NCI-H2196 (cell line): ENCODE data around the gene PID1.

Source experiments
- DNase-seq: peaks from one replicate; lab custom pipeline; 2025; ENCODE audit not compliant: unreplicated experiment; lab: John Stamatoyannopoulos, UW

Gene PID1

DNA sequence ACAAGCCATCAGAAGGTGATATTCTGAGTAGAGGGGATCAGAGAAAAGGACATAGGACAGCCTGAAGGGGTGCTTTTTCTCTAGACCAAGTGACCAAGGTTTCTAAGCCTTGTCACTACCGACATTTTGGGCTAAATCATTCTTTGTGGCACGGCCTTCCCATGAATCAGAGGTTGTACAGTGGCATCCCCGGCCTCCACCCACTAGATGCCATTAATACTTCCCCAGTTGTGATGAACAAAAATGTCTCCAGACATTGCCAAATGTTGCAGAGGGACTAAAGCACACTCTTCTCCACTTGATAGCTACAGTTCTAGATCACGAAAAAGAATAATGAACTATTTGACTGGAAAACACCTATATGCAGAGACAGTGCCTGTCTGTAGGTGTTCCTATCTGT is 143.6 kb downstream of the PID1 start:
- DNase-seq = no peak

DNA sequence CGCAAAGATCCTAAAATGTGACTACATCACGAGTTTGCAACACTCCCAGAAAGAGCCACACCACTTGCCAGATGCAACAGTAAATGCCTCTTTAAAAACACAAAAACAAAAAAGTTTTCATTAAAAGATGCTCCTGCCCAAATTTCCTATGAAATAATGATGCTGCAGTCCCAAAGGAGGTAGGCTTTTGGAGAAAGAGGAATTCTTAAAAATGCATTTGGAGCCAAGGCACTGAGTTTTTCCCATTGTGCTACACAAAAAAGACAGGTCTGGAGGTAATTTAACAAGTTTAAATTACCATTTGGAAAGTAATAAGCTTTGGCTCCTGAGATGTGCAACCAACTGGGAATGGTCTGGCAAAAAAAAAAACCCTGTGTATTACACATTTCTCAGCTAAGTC is 145.0 kb downstream of the PID1 start:
- DNase-seq = no peak

DNA sequence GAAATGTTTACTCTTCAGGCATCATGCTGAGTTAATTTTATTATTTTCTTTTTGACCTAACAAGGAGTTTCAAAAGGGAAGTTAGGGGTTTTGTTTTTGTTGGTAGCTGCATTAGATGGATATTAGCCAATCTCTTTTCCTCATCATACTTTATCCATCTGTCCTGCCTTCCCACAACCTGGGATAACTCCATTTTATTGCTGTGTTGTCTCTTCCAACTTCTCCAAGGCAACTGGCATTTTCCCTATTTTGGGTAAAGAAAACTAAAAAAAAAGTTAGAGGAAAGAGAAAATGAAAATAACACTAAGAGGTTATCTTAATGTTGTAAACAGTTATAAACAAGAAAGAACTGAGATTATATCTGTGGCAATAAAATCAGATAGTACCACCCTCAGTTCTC is 147.0 kb downstream of the PID1 start:
- no peak for DNase-seq

DNA sequence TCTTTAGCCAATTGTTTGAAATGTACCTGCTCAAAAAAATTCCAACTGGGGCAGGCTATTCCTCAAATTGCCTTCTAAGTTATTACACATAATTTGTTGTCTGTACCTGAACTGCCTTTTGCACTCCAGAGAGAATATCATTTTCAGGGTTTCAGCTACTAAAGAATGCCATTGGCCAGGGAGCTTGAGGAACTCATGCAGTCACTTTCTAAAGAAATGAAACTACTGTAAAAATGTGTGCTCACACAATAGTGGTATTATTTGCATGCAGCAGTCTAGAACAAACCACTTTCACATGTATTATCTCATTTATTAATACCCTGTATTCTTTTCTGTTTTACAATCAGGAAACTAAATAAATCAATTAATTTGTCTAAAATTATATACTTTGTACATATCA is 152.2 kb downstream of the PID1 start:
- no peak for DNase-seq

DNA sequence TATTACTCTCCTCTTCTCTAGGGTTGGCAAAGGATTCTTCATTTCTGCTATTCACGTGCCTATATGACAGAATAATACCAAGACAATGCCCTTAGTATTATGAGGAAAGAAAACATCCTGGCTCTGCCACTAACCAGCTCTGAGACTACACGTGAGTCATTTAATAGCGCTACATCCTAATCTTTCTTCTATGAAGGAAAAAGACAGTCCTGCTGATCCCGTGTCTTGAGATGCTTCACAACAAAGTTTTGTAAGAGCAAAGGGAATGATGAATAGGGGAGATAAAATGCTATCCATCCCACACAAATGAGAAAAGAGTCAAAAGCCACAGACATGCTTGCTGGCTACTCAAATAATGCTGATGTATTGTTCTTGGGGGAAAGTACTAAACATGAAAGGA is 152.8 kb downstream of the PID1 start:
- no peak for DNase-seq

DNA sequence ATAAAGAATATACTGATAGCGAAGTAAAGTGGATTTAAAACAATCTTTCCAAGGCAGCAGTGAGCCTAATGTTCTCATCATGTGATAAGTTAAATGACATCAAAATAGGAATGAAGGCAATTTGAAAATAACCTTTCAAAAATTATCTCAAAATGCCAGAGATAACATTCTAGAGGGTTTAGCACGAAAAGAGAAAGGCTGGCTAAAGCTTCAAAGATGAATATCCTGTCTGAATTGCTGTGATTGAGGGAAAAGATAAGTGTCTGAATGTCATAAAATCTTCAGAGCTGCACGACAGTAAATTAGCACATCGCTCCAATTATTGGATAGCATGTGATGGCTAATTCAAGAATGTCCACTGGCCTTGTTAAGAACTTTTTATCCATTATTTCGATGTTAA is 159.3 kb downstream of the PID1 start:
- DNase-seq = no peak

DNA sequence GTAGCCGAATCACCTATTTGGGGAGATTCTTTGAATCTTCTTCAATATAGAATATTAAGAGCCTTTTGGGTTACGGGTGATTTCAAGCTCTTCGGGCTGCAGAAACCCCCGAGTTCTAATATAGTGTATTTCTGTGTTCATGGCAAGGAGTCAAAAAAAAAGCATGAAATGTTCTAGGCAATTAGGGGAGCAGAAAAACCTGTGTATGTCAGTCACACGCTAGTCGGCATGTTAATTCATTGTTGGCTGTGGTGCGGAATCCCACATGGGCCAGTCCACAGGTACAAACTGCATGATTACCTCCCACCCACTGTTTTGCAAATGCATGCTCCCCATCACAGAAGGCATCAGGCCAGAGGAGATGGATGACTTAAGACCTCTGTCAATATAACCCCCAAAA is 161.9 kb downstream of the PID1 start:
- no peak for DNase-seq

DNA sequence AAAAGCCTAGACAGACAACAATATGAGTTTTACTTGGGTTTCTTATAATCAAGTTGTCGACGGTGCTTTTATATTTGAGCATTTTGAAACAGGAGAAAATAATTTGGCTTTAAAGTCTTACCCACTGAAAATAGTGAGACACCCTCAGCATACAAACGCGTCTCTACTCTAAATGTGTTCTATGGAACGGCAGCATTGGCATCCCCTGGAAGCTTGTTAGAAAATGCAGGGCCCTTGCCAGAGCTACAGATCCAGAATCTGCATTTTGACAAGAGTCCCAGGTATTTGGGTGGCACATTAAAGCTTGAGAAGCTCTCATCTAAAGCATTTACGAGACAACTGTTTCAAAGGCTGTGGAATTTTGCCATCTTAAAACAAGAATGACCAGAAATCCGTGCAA is 163.5 kb downstream of the PID1 start:
- no peak for DNase-seq

DNA sequence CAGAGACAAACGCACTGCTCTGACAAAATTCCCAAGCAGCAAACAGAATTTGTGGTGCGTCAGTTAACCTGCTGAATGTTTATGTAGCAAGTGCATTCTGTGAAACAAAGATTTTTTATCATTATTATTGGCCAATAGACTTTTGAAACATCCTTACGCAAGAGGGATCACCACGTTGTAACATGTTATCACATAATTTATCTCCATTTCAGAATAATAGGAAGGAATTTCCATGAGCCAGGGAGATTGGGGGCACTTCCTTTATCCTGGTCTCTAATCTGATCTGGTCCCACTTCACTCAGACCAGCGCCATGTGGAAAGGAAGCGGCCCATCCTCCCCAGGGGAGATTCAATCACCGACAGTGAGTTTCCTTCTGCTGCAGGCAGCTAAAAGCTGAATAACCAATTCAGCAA is 166.1 kb downstream of the PID1 start:
- DNase-seq = no peak

DNA sequence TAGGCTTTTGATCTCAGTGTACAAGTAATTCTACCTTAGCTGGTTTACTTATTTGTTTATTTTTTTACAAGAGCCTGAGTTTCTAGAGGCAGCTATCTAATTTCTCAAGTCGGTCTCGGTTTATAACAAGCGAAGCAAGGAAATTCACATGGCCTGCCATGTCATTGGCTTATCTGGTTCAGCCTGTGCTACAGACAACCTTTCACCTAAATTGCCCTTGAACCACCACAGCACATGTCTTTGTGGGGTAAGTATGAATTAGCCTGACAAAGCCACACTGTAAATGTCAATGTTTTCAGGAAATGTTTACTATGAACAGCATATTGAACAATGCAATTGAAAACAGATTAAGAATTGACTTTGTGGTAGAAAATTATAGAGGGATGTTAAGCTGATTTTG is 167.1 kb downstream of the PID1 start:
- DNase-seq = no peak

DNA sequence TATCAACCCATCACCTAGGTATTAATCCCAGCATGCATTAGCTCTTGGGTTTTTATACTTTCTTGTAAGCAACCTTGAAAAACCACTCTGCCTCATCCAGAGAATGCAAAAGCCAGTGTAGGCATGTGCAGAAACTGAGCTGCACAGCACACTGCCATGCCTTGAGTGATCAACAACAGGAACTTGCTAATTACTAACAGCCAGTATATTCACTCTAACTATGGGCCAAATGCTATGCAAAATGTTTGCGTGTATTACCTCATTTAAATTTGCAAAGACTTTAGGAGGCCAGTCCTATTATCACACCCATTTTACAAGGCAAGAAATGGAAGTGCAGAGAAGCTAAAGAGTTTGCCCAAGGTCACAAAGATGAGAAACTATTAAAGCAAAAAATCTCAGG is 169.8 kb downstream of the PID1 start:
- no peak for DNase-seq

DNA sequence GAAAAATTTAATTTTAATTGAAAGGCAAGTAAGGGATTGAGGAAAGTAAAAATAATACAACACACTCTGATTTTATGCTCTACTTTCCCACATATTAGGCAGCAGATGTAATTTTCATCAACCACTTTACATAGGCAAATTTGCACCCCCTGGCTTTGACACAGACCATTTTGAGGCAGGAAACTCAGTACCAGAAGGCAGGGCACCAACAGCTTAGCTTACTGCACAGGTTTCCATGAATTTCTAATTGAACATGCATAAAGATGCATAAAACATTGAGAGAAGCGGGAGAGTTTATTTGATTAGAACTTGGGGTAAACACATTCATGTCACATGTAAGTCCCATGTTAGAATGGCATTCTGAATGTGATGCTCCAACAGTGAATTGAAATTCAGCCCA is 171.9 kb downstream of the PID1 start:
- DNase-seq = no peak

DNA sequence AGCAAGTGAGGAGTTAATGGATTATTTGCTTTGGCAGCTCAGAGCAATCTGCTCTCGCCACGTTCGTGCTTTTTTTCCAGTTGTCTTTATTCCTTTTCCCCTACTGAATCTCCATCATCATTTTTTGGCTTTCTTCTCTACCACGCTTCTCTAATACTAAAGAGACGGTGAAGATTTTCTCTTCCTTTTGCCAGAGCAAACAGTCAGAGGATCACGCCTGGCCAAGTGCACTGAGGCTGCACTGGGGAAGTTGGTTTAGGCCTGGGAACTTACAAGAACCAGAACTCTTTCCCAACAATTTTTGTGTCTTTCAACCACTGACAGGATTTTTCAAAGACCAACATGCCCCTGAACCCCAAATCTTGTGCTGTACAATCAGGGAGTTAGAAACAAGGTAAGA is 172.3 kb downstream of the PID1 start:
- DNase-seq = no peak

DNA sequence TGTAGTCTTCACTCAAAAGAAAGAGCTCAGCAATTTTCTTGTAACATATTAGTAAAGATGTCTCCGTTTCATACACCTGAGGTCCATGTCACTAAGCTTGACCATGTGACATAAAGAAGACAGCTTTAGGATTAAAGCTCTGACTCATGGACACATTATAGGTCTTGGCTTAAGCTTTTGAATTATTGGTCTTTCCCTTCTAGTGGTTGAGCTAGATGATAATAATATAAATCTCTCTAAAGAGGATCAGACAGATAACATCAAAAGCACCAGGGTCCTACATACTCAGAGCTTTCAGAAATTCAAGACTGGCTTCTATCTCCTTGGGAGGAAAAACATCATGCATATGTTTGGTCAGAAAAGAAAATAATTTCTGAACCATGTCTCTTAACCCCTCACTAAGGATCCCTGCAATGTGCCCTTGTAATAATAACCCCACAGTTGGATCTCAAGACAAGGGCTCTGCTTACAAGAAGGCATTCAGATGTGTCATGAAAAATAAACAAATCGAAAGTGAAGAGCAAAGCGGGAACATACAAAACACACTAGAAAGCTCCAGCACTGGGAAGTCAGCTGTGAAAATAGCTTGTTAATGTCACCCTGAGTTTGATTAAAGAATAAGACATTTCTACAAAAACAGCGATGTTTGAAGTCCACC is 174.5 kb downstream of the PID1 start:
- DNase-seq = no peak

DNA sequence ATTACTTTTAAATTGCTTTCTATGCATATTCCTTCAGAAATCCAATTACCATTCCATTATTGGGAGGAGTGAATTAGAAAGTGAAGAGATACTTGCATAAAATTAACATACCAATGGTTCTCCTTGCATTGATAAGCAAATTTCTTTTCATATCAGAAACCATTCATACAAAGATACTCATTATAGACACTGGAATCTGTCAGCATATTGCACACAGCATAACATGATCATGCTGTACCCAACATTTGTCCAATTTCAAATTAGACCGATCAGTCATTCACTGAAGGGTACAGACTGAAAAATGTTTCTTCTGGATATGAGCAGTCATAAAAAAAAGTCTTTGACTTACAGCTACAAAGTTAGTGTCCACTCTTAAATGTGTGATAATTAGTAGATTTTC is 175.6 kb downstream of the PID1 start:
- DNase-seq = no peak

DNA sequence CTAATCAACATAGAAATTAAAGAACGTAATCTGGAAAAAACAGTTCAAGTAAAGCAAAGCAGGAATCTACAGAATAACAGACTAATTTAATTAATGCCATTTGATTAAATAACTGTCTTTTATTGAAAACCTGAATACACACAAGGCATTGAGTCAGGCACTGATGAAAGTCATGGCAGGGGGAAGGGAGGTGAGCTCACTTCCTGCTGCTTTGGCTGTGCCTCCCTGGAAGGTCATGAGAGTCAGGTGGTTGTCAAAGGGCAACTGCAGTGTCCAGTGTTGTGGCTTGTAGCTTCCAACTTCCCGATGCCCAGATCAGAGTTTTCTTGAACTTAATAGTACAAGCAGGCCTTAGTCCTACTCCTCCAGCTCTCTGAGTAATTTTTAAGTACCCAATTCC is 180.9 kb downstream of the PID1 start:
- no peak for DNase-seq

DNA sequence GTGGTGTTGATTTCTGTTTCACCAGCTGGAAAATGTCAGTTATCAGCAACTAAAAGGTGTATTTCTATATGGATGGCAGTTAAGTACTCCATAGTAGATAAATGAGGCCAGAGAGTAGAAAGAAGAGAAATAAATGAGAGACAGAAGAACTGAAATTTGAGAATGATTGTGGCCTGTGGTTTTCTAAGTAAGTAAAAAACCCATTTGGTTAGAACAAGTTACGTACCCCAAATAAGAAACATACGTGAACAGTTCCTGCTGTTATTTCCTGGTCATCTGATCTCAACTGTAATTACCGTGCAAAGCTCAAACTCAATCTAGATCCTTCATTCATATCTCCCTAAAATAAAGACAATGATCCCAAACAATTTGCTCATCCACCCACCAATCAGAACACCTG is 181.3 kb downstream of the PID1 start:
- no peak for DNase-seq

DNA sequence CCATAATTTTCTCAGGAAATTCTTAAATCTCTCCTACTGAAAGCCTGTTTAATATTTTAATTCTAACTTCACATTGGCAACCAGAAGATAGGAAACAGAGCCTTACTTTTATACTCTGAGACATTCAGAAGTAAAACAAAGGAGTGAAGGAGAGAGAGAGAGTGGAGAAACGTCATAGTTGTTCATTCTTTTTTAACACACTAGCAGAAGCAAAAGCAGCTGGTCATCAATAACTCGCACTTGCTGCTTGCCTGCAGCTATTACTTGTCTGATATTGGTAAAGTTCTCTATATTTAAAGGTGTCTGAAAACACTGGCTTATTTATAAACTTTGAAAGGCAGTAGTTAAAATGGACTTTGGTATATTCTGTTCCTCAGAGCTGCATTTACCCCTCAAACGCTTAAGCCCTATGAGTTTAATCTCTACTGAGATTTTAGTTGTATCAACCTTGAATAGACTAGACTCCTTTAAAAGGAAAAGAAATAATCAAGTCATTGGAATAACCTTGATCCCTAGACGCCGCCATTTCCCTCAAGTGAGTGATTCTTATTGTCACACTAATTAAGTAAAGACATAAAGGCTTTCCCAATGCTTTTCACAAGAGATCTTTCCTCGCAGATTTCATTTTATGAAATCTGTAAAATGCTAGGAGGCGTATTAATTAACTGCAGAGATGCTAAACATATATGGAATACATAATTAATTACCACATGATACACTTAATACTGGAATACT is 182.0 kb downstream of the PID1 start:
- no peak for DNase-seq

DNA sequence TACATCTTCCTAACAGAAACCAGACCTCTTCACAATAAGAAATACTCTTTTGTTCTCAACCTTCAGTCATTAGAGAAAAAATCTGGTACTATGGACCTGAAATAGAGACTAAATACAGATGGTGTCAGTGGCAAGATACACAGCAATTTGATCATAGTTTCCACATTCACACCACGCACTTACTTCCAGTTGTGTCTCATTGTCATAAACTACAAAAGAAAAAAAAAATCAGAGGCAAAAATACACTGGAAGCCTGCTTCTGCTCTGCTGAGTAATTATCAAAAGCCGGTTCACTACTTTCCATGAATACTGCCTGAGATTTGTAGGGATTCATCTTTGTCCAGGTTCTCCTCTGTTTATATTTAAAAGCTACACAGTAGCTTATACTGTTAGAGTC is 182.6 kb downstream of the PID1 start:
- DNase-seq = no peak

DNA sequence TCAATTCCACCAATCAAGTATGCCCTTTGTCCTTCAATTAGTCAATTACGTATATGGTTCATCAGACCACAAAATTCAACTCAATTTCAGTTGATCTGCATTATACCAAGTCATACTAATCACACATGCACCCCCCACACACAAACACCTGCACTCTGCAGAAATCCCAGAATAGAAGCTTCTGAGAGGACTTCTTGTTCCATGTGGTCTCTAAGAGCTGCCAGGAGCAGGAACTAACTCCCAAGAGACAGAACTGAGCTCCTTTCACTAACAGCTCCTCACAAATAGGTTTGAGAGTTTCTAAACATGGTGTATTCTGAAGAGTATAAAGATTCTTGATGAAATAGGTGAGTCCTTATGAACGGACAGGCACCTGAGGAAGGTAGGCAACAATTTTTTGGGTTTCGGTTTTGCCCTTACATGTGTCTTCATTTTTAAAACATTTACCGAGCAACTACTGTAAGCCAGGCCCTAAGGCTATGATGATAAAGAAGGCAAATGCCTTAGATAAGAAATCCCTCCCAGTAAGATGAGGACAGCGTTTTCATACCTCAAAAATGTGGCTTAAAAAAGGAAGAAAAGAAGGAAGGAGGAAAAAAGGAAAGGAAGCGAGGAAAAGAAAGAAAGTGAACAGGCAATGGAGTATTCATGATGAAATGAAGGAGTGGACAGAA is 183.1 kb downstream of the PID1 start:
- no peak for DNase-seq

DNA sequence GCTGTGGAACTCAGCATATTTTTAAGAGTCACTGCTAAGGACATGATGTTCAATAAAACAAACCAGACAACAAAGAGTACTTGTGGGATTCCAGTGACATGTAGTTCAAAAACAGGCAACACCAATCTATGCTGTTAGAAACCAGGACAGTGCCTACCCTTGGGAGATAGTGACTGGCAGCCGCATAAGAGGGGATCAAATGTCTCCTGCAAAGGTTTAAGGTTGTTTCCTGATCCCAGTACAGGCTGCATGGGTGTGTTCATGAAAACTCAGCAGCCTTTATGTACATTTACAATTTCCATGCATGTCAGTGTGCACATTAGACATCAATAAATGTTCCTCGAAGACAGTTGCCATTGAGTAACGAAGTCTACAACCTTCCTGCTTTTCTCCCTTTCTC is 183.8 kb downstream of the PID1 start:
- no peak for DNase-seq

DNA sequence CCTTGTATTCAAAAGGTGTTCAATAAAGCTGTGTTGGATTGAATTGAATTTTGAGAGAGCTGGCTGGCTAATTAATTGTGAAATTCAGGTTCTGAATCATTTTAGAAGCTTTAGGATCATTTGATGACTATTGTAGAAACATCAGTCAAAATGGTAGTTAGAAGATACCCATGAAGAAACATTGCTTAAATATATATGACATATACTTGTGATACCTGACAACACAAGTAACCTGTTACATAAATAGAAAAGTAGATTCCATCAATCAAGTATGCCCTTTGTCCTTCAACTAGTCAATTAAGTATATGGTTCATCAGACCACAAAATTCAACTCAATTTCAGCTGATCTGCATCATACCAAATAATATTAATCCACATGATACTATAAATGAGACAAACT is 185.6 kb downstream of the PID1 start:
- DNase-seq = no peak

DNA sequence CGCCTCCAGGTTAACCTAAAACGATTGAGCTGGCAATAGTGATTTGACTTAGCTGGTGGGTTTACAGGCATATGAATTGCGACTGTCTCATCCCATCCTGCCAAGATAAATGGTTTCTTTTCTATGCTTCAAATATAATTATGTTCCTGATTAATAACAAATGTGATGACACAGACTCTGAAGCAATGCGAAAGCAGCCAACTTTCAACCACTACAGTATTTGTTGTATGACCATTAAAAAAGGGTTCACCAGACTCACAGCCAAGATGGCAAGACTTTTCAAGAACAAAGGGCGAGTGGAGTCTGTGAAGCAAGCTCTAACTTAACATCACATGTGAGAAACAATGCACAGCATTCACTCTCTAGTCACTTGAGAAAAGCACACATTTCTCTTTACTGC is 186.6 kb downstream of the PID1 start:
- no peak for DNase-seq
